Caco-2 (cell line): ENCODE data around the gene FOXC2. TPM values are rescaled to one million over a fixed set of nuclear protein-coding genes. Genes with fewer than 3 reads are reported as not detected.

ENCODE experiments used
- BruUV-seq: library from RNA; stranded (reverse); fragments of 400-500 nt; replicated peaks from 2 replicates; lab custom pipeline; 2021; lab: Mats Ljungman, UMichigan
- CTCF ChIA-PET: fragments of 300-600 bp; sonication (Branson Sonifier 250); formaldehyde crosslinking; loops from one replicate; lab custom pipeline; 2022; ENCODE audit warnings: antibody characterized with exemption; lab: Charles Lee
- POLR2A ChIA-PET: fragments of 300-600 bp; sonication (Branson Sonifier 250); formaldehyde crosslinking; loops from one replicate; lab custom pipeline; 2022; ENCODE audit warnings: antibody characterized with exemption; lab: Charles Lee
- DNase-seq, 2 experiments: peaks; one replicate each; pipeline versions ENCODE4 v3.0.0 to v3.0.0-alpha.2; 2020 to 2022
- H3K27me3 ChIP-seq: replicated peaks from 2 replicates; pipeline ENCODE4 v1.6.0; 2011; ENCODE audit warnings: low read length; ENCODE audit not compliant: control insufficient read depth, insufficient read depth
- H3K36me3 ChIP-seq: 2 replicates; pipeline ENCODE4 v1.5.1; 2011; ENCODE audit warnings: low read length; ENCODE audit not compliant: control insufficient read depth, insufficient read depth
- H3K4me1 ChIP-seq: fragments of 250-450 bp; sonication (Bioruptor Pico); 2 replicates; pipeline ENCODE4 v1.5.1; 2020; ENCODE audit warnings: mild to moderate bottlenecking
- H3K4me3 ChIP-seq: 2 replicates; pipeline ENCODE4 v1.5.1; 2011; ENCODE audit warnings: low read depth, mild to moderate bottlenecking, control low read depth, low read length
- H3K9me3 ChIP-seq: fragments of 250-450 bp; sonication (Bioruptor Pico); 2 replicates; pipeline ENCODE4 v1.5.1; 2020; ENCODE audit warnings: mild to moderate bottlenecking, moderate library complexity
- H3K27ac Mint-ChIP-seq: one replicate; pipeline ENCODE4 v1.8.0; 2022; ENCODE audit warnings: mixed read lengths; ENCODE audit not compliant: unreplicated experiment
- H3K27me3 Mint-ChIP-seq: one replicate; pipeline ENCODE4 v1.8.0; 2022; ENCODE audit warnings: mixed read lengths; ENCODE audit not compliant: insufficient read depth, unreplicated experiment
- H3K36me3 Mint-ChIP-seq: one replicate; pipeline ENCODE4 v1.8.0; 2022; ENCODE audit warnings: mild to moderate bottlenecking, mixed read lengths; ENCODE audit not compliant: insufficient read depth, unreplicated experiment
- H3K4me1 Mint-ChIP-seq: one replicate; pipeline ENCODE4 v1.8.0; 2022; ENCODE audit warnings: low read depth, mixed read lengths; ENCODE audit not compliant: unreplicated experiment
- H3K4me3 Mint-ChIP-seq: one replicate; pipeline ENCODE4 v1.8.0; 2022; ENCODE audit warnings: mild to moderate bottlenecking, moderate library complexity, mixed read lengths; ENCODE audit not compliant: unreplicated experiment
- H3K9me3 Mint-ChIP-seq: one replicate; pipeline ENCODE4 v1.8.0; 2022; ENCODE audit warnings: mixed read lengths; ENCODE audit not compliant: unreplicated experiment
- CTCF ChIP-seq, 2 experiments: fragments of 200-600 bp in 1 of 2; IDR thresholded peaks; 1 replicate in 1 of 2; 2 replicates in 1 of 2; pipeline versions ENCODE4 v1.5.1 to v1.8.0; 2011 to 2022; ENCODE audit warnings: antibody characterized with exemption in 1 of 2, control low read depth in 1 of 2, inconsistent platforms in 1 of 2, low read depth in 1 of 2, low read length in 1 of 2, mild to moderate bottlenecking in 1 of 2, moderate library complexity in 1 of 2; ENCODE audit not compliant: insufficient read depth in 1 of 2, severe bottlenecking in 1 of 2, unreplicated experiment in 1 of 2
- intact Hi-C: fragments of 100-400 bp; cut with micrococcal nuclease; formaldehyde crosslinking; loops from one replicate; pipeline ENCODE4 v1.10.0; 2022; ENCODE audit not compliant: unreplicated experiment
- total RNA-seq: library from RNA; stranded (reverse); gene quantifications from 2 replicates; pipeline ENCODE4 v1.2.3, GENCODE V29; 2022

FOXC2 gene
- total RNA-seq, 1 experiment from 2014 or later: not detected

GRCh38 chr16:86525696-86526095, 40.9 kb upstream of the FOXC2 start:
- no peaks in the 10 kb centered on the region for H3K4me1 ChIP-seq
- no peaks in the 10 kb centered on the region for H3K9me3 ChIP-seq
- TF ChIP-seq CTCF (IDR thresholded peaks at IDR 0.05; ENCODE audit: insufficient read depth in 1 of 2, low read depth in 1 of 2, low read length in 1 of 2, severe bottlenecking in 1 of 2, unreplicated experiment in 1 of 2): no peak
- Mint-ChIP-seq H3K4me1 (no peaks in the 10 kb centered on the region), H3K27ac (no peak overlapping the region), H3K9me3 (no peaks in the 10 kb centered on the region), H3K4me3 (no peak overlapping the region), H3K27me3 (peaks cover 17% of the 10 kb centered on the region), H3K36me3 (no peaks in the 10 kb centered on the region)
- ChIA-PET POLR2A (no interaction called here), CTCF (no interaction called here)
- intact Hi-C loops: no loop called here
- peaks cover under 1% of the 10 kb centered on the region; the same call in 1 of the 2 replicates for H3K27me3 ChIP-seq
- no peak overlapping the region for H3K4me3 ChIP-seq
- no peaks in the 10 kb centered on the region for H3K36me3 ChIP-seq
- no TSS peak for BruUV-seq
- DNase-seq: no peak

GRCh38 chr16:86527366-86527765, 39.3 kb upstream of the FOXC2 start:
- Mint-ChIP-seq H3K36me3 (no peaks in the 10 kb centered on the region), H3K27ac (no peak overlapping the region), H3K4me3 (no peak overlapping the region), H3K4me1 (no peaks in the 10 kb centered on the region), H3K27me3 (peaks cover 10% of the 10 kb centered on the region), H3K9me3 (no peaks in the 10 kb centered on the region)
- TF ChIP-seq CTCF (IDR thresholded peaks at IDR 0.05; ENCODE audit: insufficient read depth in 1 of 2, low read depth in 1 of 2, low read length in 1 of 2, severe bottlenecking in 1 of 2, unreplicated experiment in 1 of 2): no peak
- H3K9me3 ChIP-seq: no peaks in the 10 kb centered on the region
- no peaks in the 10 kb centered on the region for H3K27me3 ChIP-seq
- intact Hi-C loops: no loop called here
- DNase-seq: no peak
- no peaks in the 10 kb centered on the region for H3K36me3 ChIP-seq
- BruUV-seq: no TSS peak
- ChIA-PET CTCF (no interaction called here), POLR2A (no interaction called here)
- no peaks in the 10 kb centered on the region for H3K4me1 ChIP-seq
- H3K4me3 ChIP-seq: no peak overlapping the region

- intact Hi-C loops: no loop called here
- H3K4me3 ChIP-seq: no peak overlapping the region
- Mint-ChIP-seq H3K27ac (no peak overlapping the region), H3K27me3 (peaks cover 3% of the 10 kb centered on the region), H3K36me3 (no peaks in the 10 kb centered on the region), H3K9me3 (no peaks in the 10 kb centered on the region), H3K4me1 (no peaks in the 10 kb centered on the region), H3K4me3 (no peak overlapping the region)
- TF ChIP-seq CTCF (IDR thresholded peaks at IDR 0.05; ENCODE audit: insufficient read depth in 1 of 2, low read depth in 1 of 2, low read length in 1 of 2, severe bottlenecking in 1 of 2, unreplicated experiment in 1 of 2): no peak
- no TSS peak for BruUV-seq
- ChIA-PET POLR2A (no interaction called here), CTCF (no interaction called here)
- H3K27me3 ChIP-seq: no peaks in the 10 kb centered on the region
- no peaks in the 10 kb centered on the region for H3K9me3 ChIP-seq
- no peak for DNase-seq
- H3K36me3 ChIP-seq: no peaks in the 10 kb centered on the region
- H3K4me1 ChIP-seq: no peaks in the 10 kb centered on the region
Measured at GRCh38 chr16:86528061-86528929, 38.3 kb upstream of the FOXC2 start.
